GM03348 (cell line): Measurements from ENCODE around the gene MRGPRG.
A peak's percentile ranks its signal among the peaks of the same experiment; 100 is the strongest.
"Not testable (repeated sequence)": the region's sequence is repeated elsewhere in the genome, so short reads cannot be mapped to it uniquely, and the experiment has no call there.

Experiments
- DNase-seq: peaks from one replicate; pipeline ENCODE4 v3.0.0; 2012; ENCODE audit warnings: low spot score

The MRGPRG gene, protein sequence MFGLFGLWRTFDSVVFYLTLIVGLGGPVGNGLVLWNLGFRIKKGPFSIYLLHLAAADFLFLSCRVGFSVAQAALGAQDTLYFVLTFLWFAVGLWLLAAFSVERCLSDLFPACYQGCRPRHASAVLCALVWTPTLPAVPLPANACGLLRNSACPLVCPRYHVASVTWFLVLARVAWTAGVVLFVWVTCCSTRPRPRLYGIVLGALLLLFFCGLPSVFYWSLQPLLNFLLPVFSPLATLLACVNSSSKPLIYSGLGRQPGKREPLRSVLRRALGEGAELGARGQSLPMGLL

DNA sequence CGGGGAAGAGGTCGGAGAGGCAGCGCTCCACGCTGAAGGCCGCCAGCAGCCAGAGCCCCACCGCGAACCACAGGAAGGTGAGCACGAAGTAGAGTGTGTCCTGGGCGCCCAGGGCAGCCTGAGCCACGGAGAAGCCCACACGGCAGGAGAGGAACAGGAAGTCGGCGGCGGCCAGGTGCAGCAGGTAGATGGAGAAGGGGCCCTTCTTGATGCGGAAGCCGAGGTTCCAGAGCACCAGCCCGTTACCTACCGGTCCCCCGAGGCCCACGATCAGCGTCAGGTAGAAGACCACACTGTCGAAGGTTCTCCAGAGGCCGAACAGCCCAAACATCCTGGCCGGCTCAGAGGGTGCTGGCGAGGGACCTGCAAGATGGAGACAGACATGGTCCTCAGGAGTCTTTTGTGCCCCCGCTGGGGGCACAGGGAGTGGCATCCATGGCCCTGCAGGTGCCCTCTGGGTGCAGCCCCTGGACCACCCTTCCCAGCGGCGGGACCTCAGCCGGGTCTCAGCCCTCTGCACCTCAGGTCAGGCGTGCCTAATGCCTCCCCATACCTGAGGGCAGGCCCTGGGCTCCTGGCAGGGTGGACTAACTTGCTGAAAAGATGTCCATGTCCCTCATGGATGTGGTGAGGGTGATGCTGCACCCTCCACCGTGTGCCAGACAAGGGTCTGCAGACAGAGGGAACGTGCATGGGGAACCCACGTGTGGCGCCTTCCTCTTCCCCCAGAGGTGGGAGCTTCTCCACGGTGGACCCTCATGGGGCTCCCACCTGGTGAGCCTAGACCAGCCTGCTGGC lies at the start of gene MRGPRG:
Gene MRGPRG (minus strand): TSS at position 331 of the 798 bp plus-strand sequence. CDS start 0 bp downstream, at position 331.
- no peak for DNase-seq

DNA sequence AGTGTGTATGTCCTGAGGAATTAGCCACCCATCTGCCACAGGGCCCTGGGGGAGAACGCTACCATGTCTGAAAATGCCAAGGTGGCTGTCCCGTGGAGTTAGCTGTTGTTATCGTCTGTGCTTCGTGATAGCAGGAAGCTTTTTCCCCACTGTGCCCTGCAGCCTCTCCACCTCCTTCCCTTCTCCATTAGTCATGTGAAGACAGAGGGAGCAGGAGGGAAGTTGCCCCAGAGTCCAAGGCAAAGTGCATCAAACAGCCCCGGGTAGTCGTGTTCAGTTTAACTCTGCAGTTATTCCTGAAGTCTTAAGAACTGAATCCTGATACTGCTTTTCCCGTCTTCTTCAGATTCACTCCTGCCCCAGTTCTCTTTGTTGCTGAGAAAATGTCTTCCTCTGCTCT lies 43.9 kb upstream of the MRGPRG start:
- not testable (repeated sequence) for DNase-seq

DNA sequence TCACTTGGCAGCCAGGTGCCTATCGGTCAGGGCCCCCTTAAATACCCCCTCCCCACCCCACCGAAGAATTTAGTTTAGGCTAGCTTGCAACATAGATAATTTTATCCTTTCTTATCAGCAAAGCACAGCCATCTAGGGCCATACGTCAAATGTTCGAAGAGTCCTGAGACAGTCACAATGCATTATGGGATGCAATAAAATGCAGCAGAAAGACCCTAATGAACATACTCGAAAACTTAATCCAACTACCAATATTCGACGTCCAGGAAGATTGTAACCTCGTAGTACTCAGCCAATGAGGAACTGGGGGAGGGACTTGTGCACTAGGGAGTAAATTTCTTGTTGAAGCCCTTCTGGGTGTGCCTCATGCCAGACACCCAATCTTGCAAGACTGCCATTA lies 43.2 kb upstream of the MRGPRG start:
- DNase-seq, result not testable (repeated sequence)

DNA sequence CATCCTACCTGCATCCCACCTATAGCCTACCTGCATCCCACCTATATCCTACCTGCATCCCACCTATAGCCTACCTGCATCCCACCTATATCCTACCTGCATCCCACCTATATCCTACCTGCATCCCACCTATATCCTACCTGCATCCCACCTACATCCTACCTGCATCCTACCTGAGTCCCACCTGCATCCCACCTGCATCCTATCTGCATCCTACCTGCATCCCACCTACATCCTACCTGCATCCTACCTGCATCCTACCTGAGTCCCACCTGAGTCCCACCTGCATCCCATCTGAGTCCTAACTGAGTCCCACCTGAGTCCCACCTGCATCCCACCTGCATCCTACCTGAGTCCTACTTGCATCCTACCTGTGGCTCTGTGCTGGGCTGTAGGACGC lies 38.9 kb upstream of the MRGPRG start:
- not testable (repeated sequence) for DNase-seq

DNA sequence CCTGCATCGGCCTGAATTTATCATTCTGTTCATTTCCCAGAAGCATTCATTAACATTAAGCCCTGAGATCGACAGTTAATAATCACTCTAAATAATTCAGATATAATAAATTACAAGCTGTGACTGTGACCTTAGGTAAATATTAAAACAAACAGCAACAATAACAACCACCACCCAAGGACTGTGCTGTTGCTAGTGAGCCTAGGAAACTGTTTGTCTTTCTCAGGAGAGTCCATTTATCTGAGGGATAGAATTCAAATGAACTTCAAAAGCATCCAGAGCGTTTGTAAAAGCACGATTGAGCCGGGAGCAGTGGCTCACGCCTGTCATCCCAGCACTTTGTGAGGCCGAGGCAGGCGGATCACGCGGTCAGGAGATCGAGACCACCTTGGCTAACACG lies 36.6 kb upstream of the MRGPRG start:
- not testable (repeated sequence) for DNase-seq

DNA sequence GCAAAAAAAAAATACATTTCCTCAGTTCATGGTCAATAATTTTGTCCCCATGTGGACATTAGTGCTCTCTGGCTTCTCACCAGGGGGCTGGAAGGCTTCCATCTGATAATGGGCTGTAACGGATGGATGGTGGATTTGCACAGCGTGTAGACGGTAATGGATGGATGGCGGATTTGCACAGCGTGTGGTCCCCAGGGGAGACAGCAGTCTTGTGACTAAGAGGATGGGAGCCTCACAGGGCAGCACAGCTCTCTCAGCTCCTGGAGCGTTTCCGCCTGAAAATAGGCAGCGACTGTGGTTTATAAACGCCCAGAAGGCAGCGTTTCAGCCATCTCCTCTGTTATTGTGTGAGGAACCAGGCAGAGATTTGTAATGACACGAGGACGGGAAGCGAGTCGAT lies 36.2 kb upstream of the MRGPRG start:
- DNase-seq, result not testable (repeated sequence)

DNA sequence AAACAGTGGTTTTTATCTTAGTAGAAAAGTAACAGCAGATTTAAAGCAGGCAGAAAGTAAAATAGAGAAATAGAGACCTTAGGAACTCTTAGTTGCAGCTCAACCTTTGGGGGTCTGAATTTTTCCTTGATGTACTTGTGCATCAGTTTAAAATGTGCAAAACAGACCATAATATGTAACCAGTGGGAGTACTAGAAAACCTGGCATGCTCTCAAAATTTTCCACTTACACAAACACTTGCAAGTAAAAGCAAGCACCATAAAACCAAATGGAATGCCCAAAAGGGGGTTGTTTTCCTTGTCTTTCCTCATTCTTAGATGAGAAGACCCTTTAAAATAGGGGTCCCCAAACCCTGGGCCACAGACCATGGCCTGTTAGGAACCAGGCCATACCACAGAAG lies 26.5 kb upstream of the MRGPRG start:
- DNase-seq, result no peak

DNA sequence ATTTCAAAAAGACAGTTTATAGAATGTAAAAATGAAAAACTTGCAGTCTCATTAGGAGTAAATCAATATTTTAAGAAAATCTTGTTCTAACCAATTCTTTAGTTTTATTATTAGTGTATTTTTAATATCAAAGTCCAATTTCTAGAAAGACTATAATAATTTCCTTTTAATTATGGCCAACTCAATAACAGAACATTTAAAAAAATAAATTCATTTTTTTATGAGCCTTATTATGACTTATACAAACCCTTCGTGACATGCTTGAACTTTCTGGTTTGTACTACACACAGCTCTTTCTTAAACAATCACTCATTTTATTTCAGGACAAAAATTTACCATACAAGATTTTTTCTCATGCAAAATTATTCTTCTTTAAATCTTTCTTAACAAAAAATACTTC lies 25.3 kb upstream of the MRGPRG start:
- no peak for DNase-seq

DNA sequence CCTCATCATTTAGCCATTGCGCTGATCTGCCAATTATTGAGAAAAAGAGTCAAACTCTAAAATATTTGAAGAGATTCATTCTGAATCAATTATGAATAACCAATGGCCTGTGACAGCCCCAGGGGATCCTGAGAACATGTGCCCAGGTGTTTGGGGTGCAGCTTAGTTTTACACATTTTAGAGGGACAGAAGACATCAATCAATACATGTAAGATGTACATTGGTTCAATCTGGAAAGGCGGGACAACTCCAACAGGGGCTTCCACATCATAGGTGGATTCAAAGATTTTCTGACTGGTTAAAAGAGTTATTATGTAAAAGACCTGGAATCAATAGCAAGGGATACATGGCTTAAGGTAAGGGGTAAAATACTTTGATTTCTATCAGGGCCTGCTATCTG lies 18.5 kb upstream of the MRGPRG start:
- DNase-seq, result no peak

DNA sequence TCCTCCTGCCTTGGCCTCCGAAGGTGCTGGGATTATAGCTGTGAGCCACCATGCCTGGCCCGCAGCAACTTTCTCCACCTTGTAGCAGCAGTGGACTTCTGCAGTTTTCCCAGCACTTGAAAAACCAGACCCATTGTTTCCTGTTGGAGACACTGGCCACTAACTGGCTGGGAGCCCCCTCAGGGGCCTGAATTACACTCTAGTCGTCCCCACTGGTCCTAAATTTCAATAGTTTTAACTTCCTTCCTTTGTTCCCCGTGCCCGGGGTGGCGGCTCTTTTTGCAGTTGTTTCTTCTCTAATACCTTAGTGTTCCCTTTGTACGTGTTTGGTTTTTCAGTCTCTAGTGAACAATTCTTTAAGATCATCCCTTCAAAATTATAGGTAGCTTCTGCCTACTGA lies 16.2 kb upstream of the MRGPRG start:
- DNase-seq, result no peak

DNA sequence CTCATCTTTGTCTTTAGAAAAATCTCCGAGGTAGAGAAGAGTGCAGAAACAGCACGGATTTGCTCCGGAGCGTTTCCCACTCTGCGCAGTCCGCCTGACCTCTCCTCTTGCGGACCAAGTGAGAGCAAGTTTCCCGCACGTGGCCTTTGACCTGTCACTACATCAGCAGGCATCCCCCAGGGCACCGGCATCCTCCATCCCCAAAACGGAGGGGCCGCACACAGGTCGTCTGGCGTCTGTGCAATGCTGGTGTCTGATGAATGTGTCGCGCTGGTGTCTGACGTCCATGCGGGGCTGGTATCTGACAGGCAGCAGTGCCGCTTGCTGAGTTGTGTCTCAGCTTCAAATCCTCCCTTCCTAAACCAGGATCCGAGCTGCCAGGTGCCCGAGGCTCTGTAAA lies 14.3 kb upstream of the MRGPRG start:
- DNase-seq, result no peak

DNA sequence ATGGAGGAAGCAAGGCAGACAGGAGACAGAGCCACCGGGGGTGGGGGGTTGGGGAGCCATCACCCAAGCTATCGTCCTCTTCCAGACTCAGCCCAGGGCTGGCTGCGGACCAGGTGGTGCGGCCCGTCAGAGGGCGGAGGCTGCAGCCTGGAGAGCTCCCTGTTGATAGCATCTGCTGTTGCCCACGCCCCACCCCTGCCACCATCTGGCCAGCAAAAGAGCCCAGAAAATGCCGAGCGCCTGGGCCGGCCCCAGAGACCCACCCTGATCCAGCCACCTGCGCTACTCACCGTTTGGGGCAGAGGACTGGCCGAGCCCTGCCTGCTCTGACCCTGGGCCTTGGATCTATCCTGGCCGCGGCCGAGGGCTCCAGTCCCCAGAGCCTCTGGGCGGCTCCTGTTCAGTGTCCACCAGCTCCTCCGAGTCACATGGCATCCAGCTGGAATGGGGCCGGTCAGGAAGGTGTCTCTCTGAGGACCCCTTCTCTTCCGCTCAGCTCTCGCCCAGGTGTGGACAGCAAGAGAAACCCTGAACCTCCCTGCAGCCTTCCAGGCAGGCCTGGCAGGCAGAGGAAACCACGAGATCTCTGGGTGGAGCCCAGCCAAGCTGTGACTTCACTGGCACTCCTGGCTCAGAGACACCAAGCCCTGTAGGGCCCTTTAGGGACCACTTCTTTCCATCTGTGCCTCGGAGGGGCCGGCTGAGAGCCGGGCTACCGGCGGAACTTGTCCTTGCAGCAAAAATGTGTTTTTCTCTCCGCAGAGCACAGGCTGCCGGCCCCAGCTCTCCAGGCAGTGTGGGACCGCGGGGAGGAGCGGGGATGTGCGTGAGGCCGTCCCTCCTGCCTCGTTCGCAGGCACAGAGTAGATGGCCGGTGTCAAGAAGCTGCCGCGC lies 13.5 kb upstream of the MRGPRG start, which contains the start of gene MRGPRE:
Gene MRGPRE (minus strand): TSS at position 567 of the 894 bp plus-strand sequence. CDS start 3,618 bp downstream, outside the sequence.
- peak; percentile 62 for DNase-seq

DNA sequence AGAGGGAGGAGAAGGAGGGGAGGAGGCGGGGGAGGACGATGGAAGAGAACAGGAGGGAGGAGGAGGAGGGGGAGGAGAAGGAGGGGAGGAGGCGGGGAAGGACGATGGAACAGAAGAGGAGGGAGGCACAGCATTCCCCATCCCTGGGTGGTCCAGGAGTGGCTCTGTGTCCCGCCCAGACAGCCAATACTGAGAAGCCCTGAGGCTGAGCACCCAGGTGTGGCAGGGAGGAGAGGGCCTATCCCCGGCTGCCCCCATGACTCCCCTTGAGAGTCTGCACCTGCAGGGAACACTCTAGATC lies 12.9 kb upstream of the MRGPRG start:
- DNase-seq, result no peak

DNA sequence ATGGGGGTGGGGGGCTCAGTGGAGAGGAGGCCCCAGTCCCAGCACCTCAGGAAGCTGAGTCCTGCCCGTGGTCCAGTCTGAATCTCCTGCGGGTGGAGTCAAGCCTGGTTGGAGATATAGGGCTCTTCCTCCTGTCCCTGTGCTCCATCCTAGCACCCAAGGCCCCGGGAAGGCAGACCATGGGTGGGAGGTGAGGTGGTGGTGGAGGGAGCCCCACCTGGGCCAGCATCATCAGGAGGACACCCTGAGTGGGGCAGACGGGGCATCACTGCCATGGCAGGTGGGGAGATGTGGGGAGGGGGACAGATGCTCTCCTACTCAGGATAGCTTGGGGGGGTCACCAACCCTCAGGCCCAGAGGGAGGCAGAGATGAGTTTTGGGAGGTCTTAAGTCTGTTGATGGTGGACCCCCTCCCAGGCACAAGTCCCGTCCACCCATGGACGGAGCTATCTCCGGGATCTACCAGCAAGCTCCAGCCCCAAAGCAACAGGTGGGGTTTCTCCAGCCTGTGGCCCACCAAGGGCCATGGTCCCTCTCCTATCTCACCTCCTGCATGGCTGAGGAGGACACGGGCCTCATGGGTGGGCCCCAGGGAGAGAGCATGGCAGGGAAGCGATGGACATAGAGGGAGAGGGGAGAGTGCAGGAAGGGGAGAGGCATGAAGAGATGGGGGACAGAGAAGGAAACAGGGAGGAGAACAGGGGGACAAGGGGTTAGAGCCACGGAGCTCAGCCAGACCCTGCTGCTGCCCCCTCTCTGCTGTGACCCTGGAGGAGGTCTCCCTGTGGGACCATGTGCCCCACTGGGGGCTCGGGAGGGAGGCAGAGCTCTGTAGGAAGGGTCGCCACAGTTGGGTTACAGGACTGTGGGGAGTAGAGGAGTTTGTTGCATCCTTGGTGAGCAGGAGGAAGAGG lies 12.3 kb upstream of the MRGPRG start:
- no peak for DNase-seq

DNA sequence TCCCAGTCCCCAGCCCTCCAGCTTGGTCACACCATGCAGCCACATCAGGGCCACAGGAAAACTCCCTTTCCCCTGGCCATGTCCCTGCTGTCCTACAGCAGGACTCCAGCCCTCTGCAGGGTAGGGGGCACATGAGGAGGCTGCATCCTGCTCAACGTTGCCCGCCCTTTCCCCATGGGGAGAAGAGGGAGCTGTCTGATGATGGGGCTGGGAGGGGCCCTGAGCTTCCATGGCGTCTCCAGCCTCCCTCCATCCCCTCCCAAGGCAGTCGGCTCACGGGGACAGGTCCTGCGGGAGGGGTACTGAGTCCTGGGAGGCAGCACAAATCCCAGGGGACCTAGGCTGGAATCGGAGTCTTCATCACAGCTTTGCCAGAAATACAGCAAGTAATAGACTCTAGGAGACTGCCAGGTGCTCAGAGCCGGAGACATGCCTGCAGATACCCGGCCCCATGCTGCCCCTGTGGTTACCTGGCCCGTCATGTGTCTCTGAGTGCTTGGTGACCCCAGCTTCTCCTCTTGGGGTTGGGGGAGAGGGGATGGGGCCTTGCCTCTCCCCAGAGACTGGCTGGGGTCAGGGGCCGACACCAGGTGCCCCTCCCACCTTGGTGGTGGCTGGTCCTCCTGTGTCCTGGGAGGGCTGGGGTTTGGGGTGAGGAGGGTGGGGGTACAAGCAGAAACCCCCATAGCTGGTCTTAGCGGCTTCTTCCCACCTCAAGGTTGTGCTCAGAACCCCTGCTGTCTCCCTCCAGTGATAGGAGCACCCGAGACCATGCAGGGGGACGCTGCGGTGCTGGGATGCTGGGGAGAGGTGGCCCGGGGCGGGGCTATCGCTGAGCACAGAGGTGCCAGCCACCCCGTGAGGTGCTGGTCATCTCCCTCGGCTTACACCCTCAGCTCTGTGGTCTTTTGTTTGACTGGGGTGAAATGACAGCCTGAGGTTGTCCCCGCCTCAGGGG lies 11.3 kb upstream of the MRGPRG start:
- DNase-seq, result no peak

DNA sequence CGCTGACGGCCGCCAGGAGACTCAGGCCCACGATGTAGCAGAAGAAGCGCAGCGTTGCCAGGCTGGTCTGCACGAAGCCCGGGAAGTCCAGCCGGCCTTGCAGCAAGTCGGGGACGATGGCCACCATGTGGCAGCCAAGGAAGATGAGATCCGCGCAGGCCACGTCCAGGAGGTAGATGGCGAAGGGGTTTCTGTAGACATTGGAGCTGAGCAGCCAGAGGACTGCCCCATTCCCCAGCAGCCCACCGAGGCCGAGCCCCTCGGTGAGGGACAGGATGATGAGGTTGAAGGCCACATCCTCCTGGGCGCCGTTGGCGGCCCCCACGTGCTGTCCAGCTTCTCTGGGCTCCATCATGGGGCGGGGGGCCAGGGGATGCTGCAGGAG lies 9.8 kb upstream of the MRGPRG start:
- no peak for DNase-seq

DNA sequence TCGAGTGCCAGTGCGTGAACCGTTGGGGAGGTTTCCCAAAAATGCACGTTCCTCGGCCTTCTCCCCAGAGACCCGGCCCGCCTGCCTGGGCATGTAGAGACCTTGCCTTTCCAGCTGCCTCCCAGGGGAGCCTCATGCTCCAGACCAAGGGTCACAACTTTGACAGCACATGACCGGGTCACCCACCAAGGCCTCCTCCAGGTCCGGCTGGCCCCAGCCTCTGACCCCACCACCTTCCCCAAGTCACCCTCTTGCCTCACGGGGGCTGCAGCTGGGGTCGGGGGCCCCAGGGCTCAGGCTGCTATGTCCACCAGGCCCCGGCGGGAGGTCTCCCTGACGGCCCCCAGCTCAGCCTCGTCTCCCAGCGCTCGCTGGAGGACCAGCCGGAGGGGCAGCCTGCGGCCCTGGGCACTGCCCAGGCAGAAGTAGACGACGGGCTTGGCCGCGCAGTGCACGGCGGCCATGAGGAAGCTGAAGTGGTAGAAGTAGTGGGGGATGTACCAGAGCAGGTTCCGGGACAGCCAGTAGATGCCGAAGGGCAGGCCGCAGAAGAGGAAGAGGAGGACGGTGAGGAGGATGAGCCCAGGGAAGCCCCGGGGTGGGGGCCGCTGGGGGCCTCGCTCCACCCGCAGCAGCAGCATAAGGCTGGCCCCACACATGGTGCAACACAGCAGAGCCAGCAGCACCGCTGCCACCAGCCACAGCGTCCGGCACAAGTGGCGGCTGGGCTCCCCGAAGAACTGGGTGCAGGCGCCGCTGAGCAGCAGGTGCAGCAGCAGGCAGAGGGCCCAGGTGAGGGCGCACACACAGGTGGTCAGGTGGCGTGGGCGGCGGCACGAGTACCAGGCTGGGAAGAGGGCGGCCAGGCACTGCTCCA lies 9.2 kb upstream of the MRGPRG start:
- DNase-seq, result no peak

DNA sequence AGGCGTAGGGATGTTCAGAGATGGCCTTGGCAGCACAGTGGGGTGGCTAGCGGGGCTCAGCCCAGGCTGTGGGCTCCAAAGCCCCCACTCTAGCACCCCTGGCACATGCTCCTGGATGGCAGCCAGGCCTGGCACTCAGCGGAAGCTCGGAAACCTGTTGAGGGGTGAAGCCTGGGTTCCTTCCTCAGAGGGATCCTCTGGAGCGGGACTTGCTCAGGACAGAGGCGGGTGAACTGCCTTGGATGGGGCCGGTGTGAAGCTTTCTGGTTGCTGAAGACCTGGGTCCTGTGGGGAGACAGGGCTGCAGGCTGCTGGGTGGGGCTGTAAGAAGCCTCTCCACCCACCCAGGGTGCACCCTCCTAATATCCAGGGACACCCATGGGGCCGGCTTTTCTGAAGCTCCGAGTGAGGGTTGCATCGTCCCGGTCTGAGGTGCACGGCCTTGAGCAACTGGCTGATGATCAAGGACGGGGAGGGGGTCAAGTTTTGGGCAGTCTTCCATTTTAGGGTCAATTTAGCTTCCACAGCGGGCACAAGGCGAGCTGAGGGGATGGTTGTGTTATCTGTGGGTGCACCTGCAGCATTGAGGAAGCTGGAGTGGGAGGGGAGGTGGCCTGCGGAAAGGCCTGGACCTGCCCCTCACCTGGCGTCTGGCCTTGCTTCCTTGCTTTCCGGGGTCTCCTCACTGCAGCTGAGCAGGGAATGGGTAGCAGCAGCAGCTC lies 8.4 kb upstream of the MRGPRG start:
- DNase-seq, result no peak
